HK-2 (cell line): Measurements from ENCODE around the gene MRPS23.
"Not testable (repeated sequence)": the region's sequence is repeated elsewhere in the genome, so short reads cannot be mapped to it uniquely, and the experiment has no call there.

ENCODE experiments used
- DNase-seq: peaks from one replicate; pipeline ENCODE4 v3.0.0-alpha.2; 2018; ENCODE audit not compliant: unreplicated experiment

MRPS23 gene

DNA sequence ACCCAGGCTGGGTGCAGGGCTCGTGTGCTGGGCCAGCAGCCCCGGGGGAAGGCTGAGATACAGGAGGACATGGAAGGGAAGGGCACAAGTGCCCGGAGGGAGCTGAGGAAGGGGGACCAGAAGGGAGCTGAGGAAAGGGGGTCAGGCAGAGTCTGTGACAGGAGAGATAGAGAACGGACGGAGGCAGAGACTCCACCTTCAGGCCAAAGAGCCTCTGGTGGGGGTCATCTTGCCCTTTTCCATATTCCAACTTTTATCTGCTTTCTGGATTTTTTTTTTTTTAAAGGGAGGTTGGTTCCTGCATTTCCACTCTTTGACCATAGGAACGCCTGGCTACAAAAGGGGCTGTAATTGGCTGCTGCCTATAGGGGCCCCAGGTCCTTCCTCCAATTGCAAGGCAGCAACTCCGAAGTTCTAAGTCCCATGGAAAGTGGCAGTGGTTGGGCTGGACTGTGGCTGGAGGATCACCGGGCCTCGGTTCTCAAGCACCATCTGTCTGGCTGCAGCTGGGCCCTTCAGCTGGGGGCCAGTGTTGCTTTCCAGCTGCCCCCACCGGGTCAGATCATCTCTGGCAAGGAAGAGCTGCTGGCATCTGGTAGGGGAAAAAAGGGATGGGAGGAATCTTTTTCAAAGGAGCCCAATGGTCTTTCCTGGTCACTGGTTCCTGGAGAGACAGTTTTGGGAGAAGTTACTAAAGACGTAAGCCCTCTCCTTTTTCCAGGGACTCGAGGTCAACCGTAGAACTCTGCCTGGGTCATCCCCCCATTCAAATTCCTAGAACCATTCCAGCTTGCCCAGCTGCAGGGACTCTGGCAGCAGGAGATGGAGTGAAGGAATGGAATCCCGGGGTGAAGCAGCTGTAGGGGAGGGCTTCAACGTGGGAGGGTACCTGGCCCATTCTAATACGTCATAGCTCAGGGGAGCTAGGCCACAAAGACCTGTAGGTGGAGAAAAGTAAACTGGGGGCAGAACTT, 13.1 kb upstream of the MRPS23 start:
- DNase-seq: no peak

DNA sequence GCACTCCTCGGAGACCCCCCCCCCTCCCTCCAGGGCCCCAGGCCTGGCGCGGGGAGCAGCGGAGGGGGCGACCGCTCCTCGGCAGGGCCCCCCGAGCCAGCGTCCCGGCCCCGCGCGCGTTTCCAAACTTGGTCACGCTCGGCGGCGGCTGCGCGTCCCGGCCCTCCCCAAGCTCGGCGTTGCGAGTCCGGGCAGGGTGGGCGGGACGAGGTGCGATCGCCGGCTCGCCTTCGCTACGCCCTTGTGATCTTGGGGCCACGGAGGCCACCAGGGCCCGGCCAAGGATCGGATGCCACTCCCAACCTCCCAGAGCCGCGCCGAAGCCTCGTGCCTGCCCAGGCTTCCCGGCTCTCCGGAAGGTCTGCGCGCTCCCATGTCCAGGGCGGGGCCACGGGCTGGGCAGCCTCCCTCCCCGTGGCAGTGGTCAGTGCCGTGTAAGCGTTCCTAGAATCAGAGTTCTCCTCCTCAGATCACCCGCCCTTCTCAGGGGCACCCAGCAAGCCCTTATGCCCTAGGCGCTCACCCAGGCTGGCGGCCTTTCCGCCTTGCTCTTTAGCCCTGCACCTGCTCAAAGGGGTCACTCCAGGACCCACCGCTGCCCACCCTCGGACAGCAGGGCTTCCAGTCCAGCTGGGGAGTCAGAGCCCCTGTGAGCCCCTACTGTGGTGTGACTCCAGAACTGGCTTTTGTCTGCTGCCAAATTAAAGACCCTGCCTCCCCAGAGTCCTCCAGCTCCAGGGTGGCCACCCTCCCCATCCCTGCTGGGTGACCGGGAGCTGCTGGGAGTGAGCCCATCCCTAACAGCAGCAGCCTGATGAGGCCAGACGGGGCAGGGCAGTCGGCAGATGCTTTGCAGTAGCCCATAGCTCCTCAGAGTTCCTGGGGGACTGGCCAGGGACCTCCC, 12.2 kb upstream of the MRPS23 start:
- DNase-seq: peak; percentile 86

DNA sequence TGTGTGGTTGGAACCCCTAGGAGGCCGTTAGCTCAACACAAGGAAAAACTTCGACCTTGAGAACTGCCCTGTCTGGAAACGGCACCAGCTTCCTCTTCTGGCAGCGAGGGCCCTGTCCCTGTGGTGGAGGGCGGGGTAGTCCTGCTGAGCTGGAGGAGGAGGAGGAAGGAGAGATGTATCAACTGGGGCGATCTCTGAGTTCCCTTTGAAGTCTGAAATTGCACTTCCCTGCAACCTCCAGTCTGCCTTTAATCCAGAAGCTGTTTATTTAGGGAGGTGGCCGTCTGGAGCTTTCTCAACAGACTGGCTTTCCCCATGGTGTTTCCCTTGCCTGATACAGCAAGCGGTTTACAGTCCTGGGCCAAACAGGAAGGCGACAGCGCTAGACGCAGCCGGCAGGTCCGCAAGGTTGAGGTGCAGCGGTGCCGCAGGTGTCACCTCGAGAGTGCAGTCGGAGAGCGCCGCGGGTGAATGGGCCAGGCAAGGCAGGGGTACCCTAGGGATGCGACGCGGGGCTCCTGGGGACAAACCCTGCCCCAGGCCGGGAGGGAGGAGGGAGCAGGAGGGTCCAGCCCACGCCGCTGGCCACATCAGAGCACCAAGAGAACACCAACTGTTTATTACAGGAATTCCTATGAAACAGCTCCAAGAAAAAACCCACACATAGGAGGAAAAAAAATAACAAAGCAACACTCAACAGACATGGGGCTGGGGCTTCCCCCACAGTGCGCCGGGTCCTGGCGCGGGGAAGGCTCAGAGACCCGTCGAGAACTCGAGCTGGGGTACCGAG, 11.4 kb upstream of the MRPS23 start:
- DNase-seq: peak; percentile 66

DNA sequence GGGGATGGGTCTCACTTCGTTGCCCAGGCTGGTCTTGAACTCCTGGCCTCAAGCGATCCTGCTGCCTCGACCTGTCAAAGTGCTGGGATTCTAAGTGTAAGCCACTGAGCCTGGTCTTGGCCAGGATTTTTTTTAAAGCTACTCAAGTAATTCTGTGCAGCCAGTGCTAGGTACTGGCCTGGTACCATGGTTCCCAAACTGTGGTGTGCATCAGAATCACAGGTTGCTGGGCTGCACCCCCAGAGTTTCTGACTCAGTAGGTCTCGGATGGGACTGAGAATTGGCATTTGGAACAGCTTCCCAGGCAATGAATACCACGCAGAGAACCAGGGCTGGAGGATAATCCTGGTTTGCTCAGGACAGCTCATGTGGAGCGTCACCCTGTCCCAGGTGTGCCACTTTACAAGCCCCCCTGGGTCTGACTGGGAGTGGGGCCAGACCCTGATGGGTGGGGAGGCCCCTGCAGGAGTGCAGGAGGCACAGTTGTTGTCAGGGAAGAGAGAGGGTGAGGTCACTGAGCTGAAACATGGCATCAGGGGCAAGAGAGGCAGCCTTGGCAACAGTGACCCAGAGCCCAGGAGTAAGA, 10.7 kb upstream of the MRPS23 start:
- DNase-seq: no peak

DNA sequence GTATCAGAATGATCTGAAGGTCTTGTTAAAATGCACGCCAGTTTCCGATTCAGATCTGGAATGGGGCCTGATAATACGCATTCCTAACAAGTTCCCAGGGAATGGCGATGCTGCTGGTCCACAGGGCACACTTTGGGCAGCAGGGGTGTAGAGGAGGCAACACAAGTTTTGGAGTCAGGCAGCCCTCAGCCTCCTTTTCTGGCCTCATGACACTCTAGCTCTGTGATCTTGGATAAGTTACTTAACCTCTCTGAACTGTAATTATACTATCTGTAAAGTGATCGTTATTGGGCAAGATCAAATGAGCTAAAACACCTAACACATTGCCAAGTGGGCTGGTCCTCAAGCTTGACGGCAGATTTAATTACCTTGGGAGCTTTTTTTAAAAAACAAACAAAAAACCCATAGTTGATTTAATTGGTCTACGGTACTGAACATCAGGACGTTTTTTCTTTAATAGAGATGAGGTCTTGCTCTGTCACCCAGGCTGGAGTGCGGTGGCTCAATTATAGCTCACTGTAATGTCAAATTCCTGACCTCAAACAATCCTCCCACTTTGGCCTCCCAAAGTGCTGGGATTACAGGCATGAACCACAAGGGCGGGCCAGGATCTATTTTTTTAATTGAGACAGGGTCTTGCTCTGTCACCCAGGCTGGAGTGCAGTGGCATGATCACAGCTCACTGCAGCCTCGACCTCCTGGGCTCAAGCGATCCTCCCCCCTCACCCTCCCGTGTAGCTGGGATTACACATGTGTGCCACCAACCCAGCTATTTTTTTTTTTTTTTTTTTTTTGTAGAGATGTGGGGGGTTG, 10.0 kb upstream of the MRPS23 start:
- no peak for DNase-seq

DNA sequence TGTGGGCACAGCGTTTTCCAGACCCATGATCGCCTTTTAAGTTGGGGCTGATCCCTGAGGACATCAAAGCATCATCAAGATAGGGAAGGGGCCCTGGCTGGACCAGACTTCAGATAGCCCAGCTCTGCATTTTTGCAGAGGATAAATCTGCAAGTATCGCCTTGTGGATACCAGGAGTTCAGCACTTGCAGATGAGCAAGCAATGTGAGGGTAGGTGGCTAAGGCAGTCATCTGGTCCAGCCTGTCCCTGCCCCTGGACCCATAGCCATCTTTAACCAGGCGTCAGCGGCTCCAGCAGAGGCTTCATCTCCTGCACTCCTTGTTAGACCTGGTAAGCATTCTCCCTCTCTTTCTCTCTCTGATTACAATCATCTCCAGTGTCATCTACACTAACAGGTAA, 9.0 kb upstream of the MRPS23 start:
- DNase-seq: no peak

DNA sequence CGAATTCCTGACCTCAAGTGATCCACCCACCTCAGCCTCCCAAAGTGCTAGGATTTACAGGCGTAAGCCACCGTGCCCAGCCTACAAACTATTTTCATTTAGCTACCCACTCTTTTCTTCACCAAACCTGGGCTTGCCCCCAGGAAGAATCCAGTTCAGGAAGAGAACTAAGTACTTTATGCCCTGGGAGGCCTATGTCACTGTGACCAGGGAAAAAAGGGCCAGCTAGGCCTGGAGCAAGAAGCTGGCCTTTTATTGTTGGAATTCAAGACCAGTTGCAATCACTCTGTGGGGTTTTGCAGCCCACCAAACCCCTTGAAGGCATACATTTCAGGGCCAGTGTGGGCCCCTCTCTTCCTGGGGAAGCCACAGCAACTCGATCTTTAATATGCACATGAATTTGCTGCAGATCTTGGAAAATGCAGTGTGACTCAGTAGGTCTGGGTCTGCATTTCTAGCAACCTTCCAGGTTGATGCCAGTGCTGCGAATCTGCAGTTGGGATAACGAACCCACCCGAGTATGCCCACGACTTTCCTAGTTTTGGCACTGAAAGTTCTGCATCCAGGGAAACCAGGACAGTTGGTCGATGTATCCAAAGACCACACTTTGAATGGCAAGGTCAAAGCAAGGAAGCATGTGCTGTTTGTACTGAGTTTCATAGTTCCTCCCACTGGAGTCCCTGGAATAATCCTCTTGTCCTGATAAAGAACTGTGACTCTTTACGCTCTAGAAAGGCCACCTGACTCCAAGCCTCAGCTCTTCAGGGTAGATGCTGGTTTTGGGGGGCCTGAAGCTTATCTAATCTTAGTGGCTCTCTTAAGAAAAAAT, 7.2 kb upstream of the MRPS23 start:
- no peak for DNase-seq

DNA sequence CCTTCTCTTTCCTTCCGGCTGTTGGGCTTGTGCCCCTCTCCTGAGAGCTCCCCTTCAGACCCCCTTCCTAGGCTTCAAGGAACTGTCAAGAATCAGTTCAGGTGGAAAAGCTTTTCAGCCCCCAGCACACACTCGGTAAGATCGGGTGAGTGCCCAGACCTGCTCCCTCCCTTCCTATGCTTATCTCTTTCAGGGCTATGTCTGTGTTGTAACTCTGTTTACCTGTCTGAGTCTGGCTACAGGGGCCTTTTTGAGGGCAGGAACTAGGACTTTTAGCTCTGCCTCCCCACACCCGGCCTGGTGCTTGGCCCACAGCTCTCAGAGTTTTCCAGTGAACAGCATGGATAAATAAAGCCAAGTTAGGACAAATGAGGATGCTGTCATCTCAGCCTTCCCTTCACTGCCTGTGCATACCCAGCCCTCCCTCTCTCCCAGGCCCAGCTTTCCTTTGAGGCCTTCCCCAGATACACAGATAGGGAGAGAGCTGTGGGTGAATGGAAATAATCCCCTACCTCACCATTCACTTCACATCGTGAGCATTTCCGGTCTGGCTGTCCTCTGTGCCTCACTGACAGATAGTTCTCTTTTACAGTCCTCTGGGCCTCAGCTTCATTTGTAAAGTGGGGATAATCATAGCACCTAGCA, 5.7 kb upstream of the MRPS23 start:
- no peak for DNase-seq

DNA sequence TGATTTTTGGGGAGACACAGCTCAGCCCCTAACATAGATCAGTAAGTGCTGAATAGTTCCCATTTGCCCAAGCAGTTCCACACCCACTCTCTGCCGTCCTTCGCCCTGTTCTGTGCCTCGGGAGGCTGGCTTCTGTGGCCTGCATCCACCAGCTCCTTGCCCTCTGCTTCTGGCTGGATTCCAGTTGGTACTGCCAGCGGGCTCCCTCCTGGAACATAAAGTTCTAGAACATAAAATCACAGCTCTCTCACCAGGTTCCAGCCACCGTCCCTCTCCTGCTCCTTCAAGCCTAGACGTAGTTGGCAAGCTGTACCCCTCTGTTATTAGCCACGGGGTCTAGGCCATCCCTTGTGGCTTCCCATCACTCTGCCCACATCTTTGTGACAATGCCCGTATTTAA, 3.9 kb upstream of the MRPS23 start:
- no peak for DNase-seq

DNA sequence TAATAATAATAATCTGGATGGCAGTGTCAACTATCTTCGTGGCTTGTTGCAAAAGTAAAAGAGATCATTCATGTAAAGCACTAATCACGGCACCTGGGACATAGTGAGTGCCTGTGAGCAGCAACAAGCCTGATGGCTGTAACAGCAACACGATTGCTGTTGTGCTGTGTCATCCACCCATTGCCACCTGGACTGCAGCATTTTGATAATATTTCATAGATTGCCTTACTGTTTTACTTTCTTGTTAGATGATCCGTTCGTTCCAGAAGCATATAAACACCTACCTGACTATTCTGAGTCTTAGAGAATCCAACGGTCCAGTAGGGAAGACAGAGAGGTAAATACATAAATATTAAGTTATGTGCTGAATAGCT, 3.1 kb upstream of the MRPS23 start:
- no peak for DNase-seq

DNA sequence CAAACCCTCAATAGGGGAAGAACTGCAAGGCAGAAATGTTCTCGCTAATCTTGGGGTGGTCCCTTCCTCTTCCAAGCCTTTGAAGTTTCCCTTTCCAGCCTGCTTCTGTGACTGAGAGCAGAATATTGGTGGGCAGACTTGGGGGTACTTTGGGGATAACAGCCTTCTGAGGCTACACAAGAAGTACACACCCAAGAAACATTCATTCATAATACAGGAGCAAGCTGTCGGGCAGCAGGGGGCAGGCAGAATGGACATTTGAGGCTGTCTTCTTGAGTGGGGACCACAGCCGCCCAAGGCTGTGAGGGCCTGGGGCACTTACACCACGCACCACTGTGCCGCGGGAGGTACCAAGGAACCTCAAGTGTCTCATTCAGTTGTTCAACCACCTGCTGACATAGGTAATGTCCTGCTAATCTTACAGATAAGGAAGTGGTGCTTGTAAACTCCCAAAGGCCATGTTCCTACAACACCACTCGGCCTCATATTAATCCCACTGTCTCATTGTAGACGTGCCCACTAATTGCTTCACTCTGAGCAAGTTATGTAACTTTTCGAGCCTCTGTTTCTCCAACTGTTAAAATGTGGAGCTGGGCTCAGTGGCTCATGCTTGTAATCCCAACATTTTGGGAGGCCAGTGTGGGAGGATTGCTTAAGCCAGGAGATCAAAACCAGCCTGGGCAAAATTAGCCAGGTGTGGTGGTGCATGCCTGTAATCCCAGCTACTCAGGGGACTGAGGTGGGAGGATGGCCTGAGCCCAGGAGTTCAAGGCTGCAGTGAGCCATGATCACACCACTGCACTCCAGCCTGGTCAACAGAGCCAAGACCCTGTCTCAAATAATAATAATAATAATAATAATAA, 2.5 kb upstream of the MRPS23 start:
- no peak for DNase-seq

DNA sequence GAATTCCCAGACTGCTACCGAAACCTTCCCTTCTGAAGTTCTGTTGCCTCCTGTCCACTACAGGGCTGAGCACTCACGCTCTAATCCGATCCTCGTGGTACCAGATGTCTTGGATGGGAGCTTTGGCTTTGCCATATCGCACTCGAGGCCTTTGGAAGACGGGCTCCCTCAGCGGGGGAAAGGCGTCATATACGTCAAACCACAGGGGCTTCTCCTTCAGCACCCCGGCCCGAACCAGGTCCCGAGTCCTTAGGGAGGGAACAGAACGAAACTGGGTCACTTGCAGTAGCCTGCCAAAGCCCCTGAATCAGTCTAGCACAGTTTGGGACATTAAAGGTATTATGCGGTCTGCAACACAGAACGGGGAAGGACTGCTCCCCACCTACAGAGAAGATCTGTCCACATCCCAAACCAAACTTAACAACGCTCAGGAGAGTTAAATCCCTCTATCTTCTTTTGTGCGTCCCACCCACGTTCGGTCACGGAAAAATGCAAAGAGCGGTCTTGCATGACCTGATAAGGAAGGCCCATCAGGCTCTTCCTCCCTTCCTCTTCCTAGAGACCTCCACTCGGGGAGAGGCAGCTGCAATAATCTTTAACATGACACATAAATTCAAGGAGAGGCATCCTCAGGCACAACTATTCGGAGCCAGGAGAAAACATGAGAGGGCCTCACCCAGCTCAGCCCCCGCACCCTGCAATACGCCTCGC, 526 bp downstream of the MRPS23 start:
- no peak for DNase-seq

DNA sequence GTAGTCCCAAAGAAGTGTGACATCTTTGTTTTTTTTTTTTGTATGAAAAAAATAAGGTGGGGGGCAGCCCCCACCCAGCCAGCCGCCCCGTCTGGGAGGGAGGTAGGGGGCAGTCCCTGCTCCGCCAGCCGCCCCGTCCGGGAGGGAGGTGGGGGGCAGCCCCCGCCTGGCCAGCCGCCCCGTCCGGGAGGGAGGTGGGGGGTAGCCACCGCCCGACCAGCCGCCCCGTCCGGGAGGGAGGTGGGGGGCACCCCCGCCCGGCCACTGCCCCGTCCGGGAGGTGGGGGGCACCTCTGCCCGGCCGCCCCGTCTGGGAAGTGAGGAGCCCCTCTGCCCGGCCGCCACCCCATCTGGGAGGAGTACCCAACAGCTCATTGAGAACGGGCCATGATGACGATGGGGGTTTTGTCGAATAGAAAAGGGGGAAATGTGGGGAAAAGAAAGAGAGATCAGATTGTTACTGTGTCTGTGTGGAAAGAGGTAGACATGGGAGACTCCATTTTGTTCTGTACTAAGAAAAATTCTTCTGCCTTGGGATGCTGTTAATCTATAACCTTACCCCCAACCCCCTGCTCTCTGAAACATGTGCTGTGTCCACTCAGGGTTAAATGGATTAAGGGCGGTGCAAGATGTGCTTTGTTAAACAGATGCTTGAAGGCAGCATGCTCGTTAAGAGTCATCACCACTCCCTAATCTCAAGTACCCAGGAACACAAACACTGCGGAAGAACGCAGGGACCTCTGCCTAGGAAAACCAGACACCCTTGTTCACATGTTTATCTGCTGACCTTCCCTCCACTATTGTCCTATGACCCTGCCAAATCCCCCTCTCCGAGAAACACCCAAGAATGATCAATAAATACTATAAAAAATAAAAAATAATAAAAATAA, 3.5 kb downstream of the MRPS23 start:
- DNase-seq: not testable (repeated sequence)

DNA sequence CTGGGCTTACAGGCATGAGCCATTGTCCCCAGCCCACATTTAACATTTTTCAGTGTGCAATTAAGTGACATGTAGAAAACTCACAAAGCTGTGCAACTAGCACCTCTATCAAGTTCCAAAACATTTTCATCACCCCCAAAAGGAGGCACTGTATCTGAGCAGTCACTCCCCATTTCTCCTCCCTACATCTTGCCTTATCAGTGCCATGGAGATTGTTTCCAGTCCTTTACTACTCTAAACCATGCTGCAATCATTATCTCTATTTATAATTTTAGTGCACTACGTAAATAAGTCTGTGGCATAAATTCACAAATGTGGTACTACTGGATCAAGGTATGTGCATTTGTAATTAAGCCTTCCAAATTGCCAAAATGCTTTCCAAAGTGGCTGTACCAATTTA, 7.6 kb downstream of the MRPS23 start:
- DNase-seq: no peak

DNA sequence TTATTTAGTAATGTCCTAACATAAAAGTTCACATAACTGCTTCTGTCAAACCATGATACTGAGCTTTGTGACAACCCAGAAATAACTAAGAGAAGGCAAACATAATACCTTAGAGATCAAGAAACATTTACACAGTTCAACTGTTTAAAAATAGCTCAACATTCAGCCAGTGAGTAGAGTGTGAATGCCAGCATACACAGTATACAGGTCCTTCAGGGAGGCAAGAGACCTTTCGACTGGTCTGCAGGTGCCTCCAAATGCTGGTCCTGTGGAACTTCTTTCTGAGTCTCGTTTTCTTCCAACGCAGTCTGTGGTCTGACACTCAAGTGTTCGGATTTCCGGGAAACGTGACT, 10.3 kb downstream of the MRPS23 start:
- DNase-seq: no peak

DNA sequence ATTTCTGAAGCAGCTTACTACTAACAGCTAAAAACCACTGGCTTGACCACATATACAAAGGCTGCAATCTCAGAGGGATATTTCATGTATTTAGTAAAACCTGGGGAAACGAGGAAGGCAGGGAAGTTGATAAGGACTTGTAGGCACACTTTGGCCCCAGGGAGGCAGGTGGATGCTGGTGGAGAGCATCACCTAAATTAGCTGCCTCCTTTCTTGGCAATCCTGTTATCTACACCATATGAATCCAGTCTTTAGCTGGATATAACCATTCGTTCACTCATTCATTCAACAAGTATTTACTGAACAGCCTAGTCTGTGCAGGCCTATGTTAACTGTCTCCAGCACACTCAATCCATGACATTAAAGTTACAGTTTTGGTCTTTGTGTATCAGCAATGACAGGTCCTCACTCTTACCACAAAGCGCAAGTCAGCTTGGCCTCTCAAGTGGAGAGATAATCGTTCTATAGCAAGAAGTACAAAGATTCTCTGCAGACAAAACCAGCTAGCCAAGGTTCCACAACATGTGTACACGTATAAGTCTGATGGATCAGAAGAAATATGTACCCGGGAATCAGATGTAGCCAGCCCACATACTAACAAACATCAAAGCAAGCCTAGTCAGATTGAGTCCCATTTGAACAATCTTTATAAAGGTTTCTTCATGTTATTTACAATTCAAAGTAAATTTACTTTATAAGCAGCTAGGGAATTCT, 10.8 kb downstream of the MRPS23 start:
- DNase-seq: no peak
